HepG2 (cell line): ENCODE results near the gene SRGAP2B. TPM values are rescaled to one million over a fixed set of nuclear protein-coding genes. Genes with fewer than 3 reads are reported as not detected.
"Not testable (repeated sequence)": the region's sequence is repeated elsewhere in the genome, so short reads cannot be mapped to it uniquely, and the experiment has no call there.

Source experiments
- ATAC-seq: fragments of 200-7000 bp; cut with Tn5 transposase; 3 replicates; pipeline ENCODE4 v1.9.1; 2020; ENCODE audit warnings: mild to moderate bottlenecking, moderate library complexity
- BruUV-seq: library from RNA; stranded (reverse); fragments of 400-500 nt; replicated peaks from 2 replicates; lab custom pipeline; 2021; lab: Mats Ljungman, UMichigan
- CTCF ChIA-PET: fragments of 300-600 bp; formaldehyde crosslinking; extraction: SDS; loops from one replicate; lab custom pipeline; 2021; ENCODE audit warnings: low total read pairs, inconsistent platforms, low intra/inter-chr PET ratio; lab: Yijun Ruan, JAX
- POLR2A ChIA-PET: fragments of 350-600 bp; sonication (Branson Sonifier 250); formaldehyde crosslinking; loops from one replicate; lab custom pipeline; 2020; ENCODE audit warnings: antibody characterized with exemption, inconsistent platforms; lab: Yijun Ruan, JAX
- DNase-seq: peaks from one replicate; pipeline ENCODE4 v3.0.0-alpha.2; 2015; ENCODE audit warnings: low spot score
- FAIRE-seq: peaks from 3 replicates; lab custom pipeline; 2011; peaks lifted over from hg19 to GRCh38; lab: Jason Lieb, UNC
- H2AFZ ChIP-seq: one replicate; pipeline ENCODE4 v1.6.1; 2011; ENCODE audit warnings: low read length, inconsistent platforms
- H3K27ac ChIP-seq: fragments of 300-600 bp; 3 replicates; pipeline ENCODE4 v1.8.0; 2011; ENCODE audit warnings: mixed run types, mild to moderate bottlenecking, mixed read lengths, low read length, inconsistent platforms; ENCODE audit not compliant: insufficient read depth; ENCODE audit errors: extremely low read length
- H3K27me3 ChIP-seq, 2 experiments: fragments of 200-600 bp in 1 of 2; 2 replicates in 1 of 2; 3 replicates in 1 of 2; pipeline versions ENCODE4 v1.6.0 to v1.8.0; 2011; ENCODE audit warnings: low read length in 2 of 2, mild to moderate bottlenecking in 2 of 2, moderate library complexity in 2 of 2, inconsistent platforms in 1 of 2; ENCODE audit not compliant: insufficient read depth in 2 of 2, control insufficient read depth in 1 of 2
- H3K36me3 ChIP-seq, 2 experiments: fragments of 200-600 bp in 1 of 2; replicated peaks in 1 of 2; 2 replicates in 1 of 2; 3 replicates in 1 of 2; pipeline versions ENCODE4 v1.5.1 to v1.8.0; 2011; ENCODE audit warnings: low read length in 2 of 2, inconsistent platforms in 1 of 2; ENCODE audit not compliant: insufficient read depth in 2 of 2, control insufficient read depth in 1 of 2
- H3K4me1 ChIP-seq: 2 replicates; pipeline ENCODE4 v1.5.1; 2012; ENCODE audit warnings: low read length, inconsistent platforms; ENCODE audit not compliant: insufficient read depth
- H3K4me2 ChIP-seq: 2 replicates; pipeline ENCODE4 v1.6.0; 2011; ENCODE audit warnings: low read depth, low read length, inconsistent platforms
- H3K4me3 ChIP-seq, 3 experiments: fragments of 200-600 bp in 1 of 3; sonication (generic), shearing (Covaris generic) in 1 of 3; replicated peaks in 1 of 3; 2 replicates each; pipeline ENCODE4 v1.5.1; 2011 to 2016; ENCODE audit warnings: low read length in 3 of 3, inconsistent platforms in 2 of 3, low read depth in 2 of 3, mild to moderate bottlenecking in 2 of 3, control low read depth in 1 of 3, mixed read lengths in 1 of 3; ENCODE audit not compliant: insufficient read depth in 1 of 3
- H3K79me2 ChIP-seq: one replicate; pipeline ENCODE4 v1.6.1; 2011; ENCODE audit warnings: low read length, inconsistent platforms; ENCODE audit not compliant: insufficient read depth
- H3K9ac ChIP-seq: 2 replicates; pipeline ENCODE4 v1.6.0; 2011; ENCODE audit warnings: mild to moderate bottlenecking, low read depth, low read length, inconsistent platforms; ENCODE audit not compliant: insufficient read depth
- H3K9me3 ChIP-seq: 2 replicates; pipeline ENCODE4 v1.5.1; 2012; ENCODE audit warnings: mild to moderate bottlenecking, low read length
- H4K20me1 ChIP-seq: 2 replicates; pipeline ENCODE4 v1.6.0; 2011; ENCODE audit warnings: inconsistent platforms, mild to moderate bottlenecking, low read length, moderate library complexity; ENCODE audit not compliant: insufficient read depth
- WGBS: methylation state at CpG from one replicate; pipeline ENCODE4 v1.1.6; 2017; ENCODE audit warnings: low lambda C conversion rate; 5-methylcytosine and 5-hydroxymethylcytosine counted together
- in situ Hi-C: cut with HindIII; loops from 2 replicates; pipeline ENCODE4 v1.10.0; 2017; ENCODE audit warnings: low pct_unique_long_range_greater_than_20kb; ENCODE audit not compliant: extremely low pct_ligation_motif_present
- intact Hi-C: fragments of 100-400 bp; cut with micrococcal nuclease; formaldehyde crosslinking; loops from one replicate; pipeline ENCODE4 v1.10.0; 2022; ENCODE audit not compliant: unreplicated experiment
- polyA plus RNA-seq, 8 experiments: library from polyadenylated mRNA; depleted of rRNA in 3 of 8; stranded (reverse) in 7 of 8; unstranded in 1 of 8; fragments of >200 nt; fragmentation: Illumina TruSeq in 4 of 8; extraction: Trizol in 4 of 8; gene quantifications; 2 replicates each; pipeline versions ENCODE4 v1.2.1 to v1.2.3, GENCODE V29; 2011 to 2016; ENCODE audit warnings: low read depth in 4 of 8, missing spikeins in 1 of 8, mixed read lengths in 1 of 8; ENCODE audit not compliant: insufficient read depth in 1 of 8
- total RNA-seq, 5 experiments: library from RNA; depleted of rRNA; stranded (reverse); fragments of >200 nt; fragmentation: Illumina TruSeq; extraction: Trizol; gene quantifications; 2 replicates each; pipeline ENCODE4 v1.2.3, GENCODE V29; 2016; ENCODE audit warnings: low read depth in 1 of 5

The SRGAP2B gene
- total and polyA plus RNA-seq, 2 of the 13 experiments (the other 11 are each of a cell fraction or from before 2014, with no cell fraction given), result 9.2 to 16.1 TPM

- DNase-seq, H3K27ac ChIP-seq, in situ Hi-C loops, H3K9ac ChIP-seq, H2AFZ ChIP-seq, BruUV-seq, H3K4me2 ChIP-seq, H3K36me3 ChIP-seq, H3K4me1 ChIP-seq, H3K9me3 ChIP-seq, H3K4me3 ChIP-seq, H4K20me1 ChIP-seq, intact Hi-C loops, CTCF ChIA-PET, POLR2A ChIA-PET, FAIRE-seq, H3K79me2 ChIP-seq, H3K27me3 ChIP-seq: not testable (repeated sequence)
- no CpG with 5 or more reads among the region's 7 CpGs for WGBS
- peak; percentile 76 for ATAC-seq
Observed at GRCh38 chr1:145123992-145124641, 29.0 kb upstream of the SRGAP2B start.

DNA sequence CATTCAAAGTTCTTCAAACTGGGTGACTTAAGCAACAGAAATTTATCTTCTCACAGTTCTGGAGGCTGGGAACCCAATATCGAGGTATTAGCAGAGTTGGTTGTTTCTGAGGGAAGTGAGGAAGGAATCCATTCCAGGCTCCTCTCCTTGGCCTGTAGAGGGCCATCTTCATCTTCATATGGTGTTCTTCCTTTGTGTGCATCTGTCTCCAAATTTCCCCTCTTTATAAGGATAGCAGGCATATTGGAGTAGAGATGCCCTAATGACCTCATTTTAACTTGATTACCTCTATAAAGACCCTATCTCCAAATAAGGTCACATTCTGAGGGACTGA is 27.9 kb upstream of the SRGAP2B start:
- ATAC-seq, H3K9ac ChIP-seq, H2AFZ ChIP-seq, POLR2A ChIA-PET, in situ Hi-C loops, H3K27me3 ChIP-seq, H3K36me3 ChIP-seq, BruUV-seq, H3K9me3 ChIP-seq, H4K20me1 ChIP-seq, H3K27ac ChIP-seq, DNase-seq, H3K4me1 ChIP-seq, H3K4me2 ChIP-seq, FAIRE-seq, CTCF ChIA-PET, intact Hi-C loops, H3K4me3 ChIP-seq, H3K79me2 ChIP-seq: not testable (repeated sequence)
- WGBS, result no CpG with 5 or more reads among the region's 1 CpG

GRCh38 chr1:145122344-145123061 is 27.4 kb upstream of the SRGAP2B start:
- BruUV-seq, H3K4me2 ChIP-seq, H3K79me2 ChIP-seq, H2AFZ ChIP-seq, FAIRE-seq, H3K9ac ChIP-seq, H4K20me1 ChIP-seq, H3K4me3 ChIP-seq, POLR2A ChIA-PET, H3K27ac ChIP-seq, in situ Hi-C loops, intact Hi-C loops, DNase-seq, CTCF ChIA-PET, ATAC-seq, H3K9me3 ChIP-seq, H3K36me3 ChIP-seq, H3K27me3 ChIP-seq, H3K4me1 ChIP-seq: not testable (repeated sequence)
- WGBS, result no CpG with 5 or more reads among the region's 7 CpGs

- FAIRE-seq, ATAC-seq, H3K79me2 ChIP-seq, H3K4me2 ChIP-seq, CTCF ChIA-PET, H3K9me3 ChIP-seq, DNase-seq, BruUV-seq, H3K27ac ChIP-seq, POLR2A ChIA-PET, H3K4me3 ChIP-seq, intact Hi-C loops, H4K20me1 ChIP-seq, H2AFZ ChIP-seq, in situ Hi-C loops, H3K36me3 ChIP-seq, H3K27me3 ChIP-seq, H3K4me1 ChIP-seq, H3K9ac ChIP-seq: not testable (repeated sequence)
- WGBS, result no CpG with 5 or more reads among the region's 3 CpGs
Observed at GRCh38 chr1:145119842-145120241, 24.7 kb upstream of the SRGAP2B start.
